ENCODE measurements around the gene NPIPA3.
"Not testable (repeated sequence)": the region's sequence is repeated elsewhere in the genome, so short reads cannot be mapped to it uniquely, and the experiment has no call there.

The NPIPA3 gene

DNA sequence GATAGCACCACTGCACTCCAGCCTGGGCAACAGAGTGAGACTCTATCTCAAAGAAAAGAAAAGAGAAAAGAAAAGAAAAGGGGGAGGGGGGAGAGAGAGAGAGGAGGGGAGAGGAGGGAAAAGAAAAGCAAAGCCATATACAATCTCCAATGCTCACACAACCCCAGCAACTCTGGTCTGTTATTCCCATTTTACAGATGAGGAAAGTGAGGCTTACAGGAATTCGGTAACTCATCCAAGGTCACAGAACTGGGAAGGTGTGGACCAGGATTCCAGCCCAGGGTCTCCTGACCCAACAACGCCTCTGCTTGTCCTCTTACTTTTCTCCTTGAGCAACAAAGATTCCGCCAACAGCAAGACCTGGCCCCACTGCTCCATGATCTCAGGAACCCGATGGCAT lies 22.1 kb upstream of the NPIPA3 start:
- no peaks in the 10 kb centered on the region for H3K27me3 ChIP-seq (ENCODE audit: insufficient read depth, low read length)
- 99% methylated on average over 4 of the region's 4 CpGs for WGBS
- H3K4me3 ChIP-seq (ENCODE audit: low read length), result no peak overlapping the region
- no peak overlapping the region for H3K9ac ChIP-seq (ENCODE audit: low read depth, low read length)
- H3K9me3 ChIP-seq (ENCODE audit: insufficient read depth, low read depth, low read length), result no peaks in the 10 kb centered on the region
- no peaks in the 10 kb centered on the region for H3K4me1 ChIP-seq (ENCODE audit: insufficient read depth, low read length)
- H3K27ac ChIP-seq (ENCODE audit: low read depth, low read length), result no peak overlapping the region
- no peaks in the 10 kb centered on the region for H3K36me3 ChIP-seq (ENCODE audit: insufficient read depth, low read length)

DNA sequence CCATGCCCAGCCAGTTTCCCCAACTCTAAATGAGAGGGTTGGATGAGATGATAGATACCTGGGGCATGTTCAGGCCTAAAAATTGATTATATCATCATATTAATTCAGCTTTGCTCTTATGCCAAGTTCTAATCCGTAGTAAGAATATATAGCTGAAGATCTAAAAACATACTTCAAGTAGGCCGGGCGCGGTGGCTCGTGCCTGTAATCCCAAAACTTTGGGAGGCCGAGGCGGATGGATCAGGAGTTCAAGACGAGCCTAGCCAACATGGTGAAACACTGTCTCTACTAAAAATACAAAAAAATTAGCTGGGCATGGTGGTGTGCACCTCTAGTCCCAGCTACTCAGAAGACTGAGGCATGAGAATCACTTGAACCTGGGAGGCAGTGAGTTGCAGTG lies 21.1 kb upstream of the NPIPA3 start:
- H3K4me3 ChIP-seq (ENCODE audit: low read length), result no peak overlapping the region
- WGBS, result 95% methylated on average over 8 of the region's 8 CpGs
- H3K36me3 ChIP-seq (ENCODE audit: insufficient read depth, low read length), result no peaks in the 10 kb centered on the region
- no peak overlapping the region for H3K9ac ChIP-seq (ENCODE audit: low read depth, low read length)
- H3K9me3 ChIP-seq (ENCODE audit: insufficient read depth, low read depth, low read length), result no peaks in the 10 kb centered on the region
- no peaks in the 10 kb centered on the region for H3K4me1 ChIP-seq (ENCODE audit: insufficient read depth, low read length)
- no peak overlapping the region for H3K27ac ChIP-seq (ENCODE audit: low read depth, low read length)
- H3K27me3 ChIP-seq (ENCODE audit: insufficient read depth, low read length), result no peaks in the 10 kb centered on the region

DNA sequence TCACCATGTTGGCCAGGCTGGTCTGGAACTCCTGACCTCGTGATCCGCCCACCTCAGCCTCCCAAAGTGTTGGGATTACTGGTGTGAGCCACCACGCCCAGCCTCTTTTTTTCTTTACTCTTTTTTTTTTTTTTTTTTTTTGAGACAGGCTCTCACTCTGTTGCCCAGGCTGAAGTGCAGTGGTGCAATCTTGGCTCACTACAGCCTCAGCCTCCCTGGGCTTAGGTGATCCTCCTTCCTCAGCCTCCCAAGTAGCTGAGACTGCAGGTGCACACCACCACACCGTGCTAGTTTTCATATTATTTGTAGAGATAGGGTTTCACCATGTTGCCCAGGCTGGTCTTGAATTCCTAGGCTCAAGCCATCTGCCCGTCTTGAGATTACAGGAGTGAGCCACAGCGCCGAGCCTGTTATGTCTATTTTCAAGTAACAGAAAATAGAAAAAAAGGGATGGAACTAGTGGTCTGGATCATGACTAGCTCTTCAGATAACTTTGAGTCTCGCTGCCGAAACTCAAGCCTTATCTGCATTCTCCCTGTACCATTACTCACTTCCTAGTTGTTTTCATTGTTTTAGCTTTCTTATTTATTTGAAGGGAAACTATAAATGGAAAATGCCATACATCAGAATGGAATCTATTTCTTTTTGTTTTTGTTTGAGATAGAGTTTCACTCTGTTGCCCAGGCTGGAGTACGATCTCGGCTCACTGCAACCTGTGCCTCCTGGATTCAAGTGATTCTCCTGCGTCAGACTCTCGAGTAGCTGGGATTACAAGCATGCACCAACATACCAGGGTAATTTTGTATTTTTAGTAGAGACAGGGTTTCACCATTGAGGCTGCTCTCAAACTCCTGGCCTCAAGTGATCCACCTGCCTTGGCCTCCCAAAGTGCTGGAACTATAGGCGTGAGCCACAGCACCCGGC lies 17.1 kb upstream of the NPIPA3 start:
- not testable (repeated sequence) for H3K4me1 ChIP-seq (ENCODE audit: insufficient read depth, low read length); H3K36me3 ChIP-seq (ENCODE audit: insufficient read depth, low read length); H3K4me3 ChIP-seq (ENCODE audit: low read length); H3K9me3 ChIP-seq (ENCODE audit: insufficient read depth, low read depth, low read length); H3K27me3 ChIP-seq (ENCODE audit: insufficient read depth, low read length); H3K27ac ChIP-seq (ENCODE audit: low read depth, low read length); H3K9ac ChIP-seq (ENCODE audit: low read depth, low read length)
- WGBS, result 91% methylated on average over 15 of the region's 15 CpGs

DNA sequence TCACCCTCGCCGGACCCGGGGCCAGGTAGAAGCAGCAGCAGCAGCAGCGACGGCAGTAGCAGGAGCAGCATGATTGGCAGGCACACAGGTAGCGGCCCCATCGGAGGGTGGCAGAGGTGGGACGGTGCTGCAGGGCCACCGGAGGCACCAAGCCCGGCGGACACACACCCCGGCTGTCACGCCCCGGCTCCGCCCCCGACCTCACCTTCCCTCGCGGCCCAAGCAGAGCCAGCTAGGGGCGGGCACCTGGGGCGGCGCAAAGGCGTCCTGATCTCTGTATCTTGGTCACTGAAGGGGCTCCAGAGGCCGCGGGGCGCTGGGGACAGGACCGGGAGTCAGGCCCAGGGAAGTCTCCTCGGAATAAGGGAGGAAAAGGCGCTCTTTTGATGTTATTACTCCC lies 9.1 kb upstream of the NPIPA3 start, which contains the start of gene PLA2G10:
Gene PLA2G10 (minus strand): TSS at position 180 of the 400 bp plus-strand sequence. CDS start 79 bp downstream, at position 101.
- H3K36me3 ChIP-seq (ENCODE audit: insufficient read depth, low read length); H3K9ac ChIP-seq (ENCODE audit: low read depth, low read length); H3K27me3 ChIP-seq (ENCODE audit: insufficient read depth, low read length); H3K27ac ChIP-seq (ENCODE audit: low read depth, low read length); H3K4me1 ChIP-seq (ENCODE audit: insufficient read depth, low read length); H3K4me3 ChIP-seq (ENCODE audit: low read length); H3K9me3 ChIP-seq (ENCODE audit: insufficient read depth, low read depth, low read length): not testable (repeated sequence)
- WGBS, result no CpG with 5 or more reads among the region's 28 CpGs

DNA sequence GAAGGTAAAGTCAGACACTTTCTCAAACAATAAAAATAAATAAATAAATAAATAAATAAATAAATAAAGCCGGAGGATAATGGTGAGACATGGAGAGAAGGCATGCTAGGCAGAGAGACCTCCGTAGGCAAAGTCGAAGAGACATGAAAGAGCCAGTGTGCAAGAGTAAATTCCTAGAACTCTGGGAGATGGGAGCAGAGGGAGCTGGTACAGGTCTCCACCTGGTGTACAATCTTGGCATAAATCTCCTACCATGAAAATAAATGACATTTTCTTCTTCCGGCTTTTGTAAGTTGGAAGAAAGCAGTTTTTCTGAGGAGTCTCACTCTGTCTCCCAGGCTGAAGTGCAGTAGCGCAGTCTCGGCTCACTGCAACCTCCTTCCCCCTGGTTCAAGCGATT lies 1.4 kb upstream of the NPIPA3 start:
- H3K4me1 ChIP-seq (ENCODE audit: insufficient read depth, low read length); H3K27ac ChIP-seq (ENCODE audit: low read depth, low read length); H3K27me3 ChIP-seq (ENCODE audit: insufficient read depth, low read length); H3K9me3 ChIP-seq (ENCODE audit: insufficient read depth, low read depth, low read length); H3K9ac ChIP-seq (ENCODE audit: low read depth, low read length); H3K36me3 ChIP-seq (ENCODE audit: insufficient read depth, low read length); H3K4me3 ChIP-seq (ENCODE audit: low read length): not testable (repeated sequence)
- WGBS, result no CpG with 5 or more reads among the region's 7 CpGs

DNA sequence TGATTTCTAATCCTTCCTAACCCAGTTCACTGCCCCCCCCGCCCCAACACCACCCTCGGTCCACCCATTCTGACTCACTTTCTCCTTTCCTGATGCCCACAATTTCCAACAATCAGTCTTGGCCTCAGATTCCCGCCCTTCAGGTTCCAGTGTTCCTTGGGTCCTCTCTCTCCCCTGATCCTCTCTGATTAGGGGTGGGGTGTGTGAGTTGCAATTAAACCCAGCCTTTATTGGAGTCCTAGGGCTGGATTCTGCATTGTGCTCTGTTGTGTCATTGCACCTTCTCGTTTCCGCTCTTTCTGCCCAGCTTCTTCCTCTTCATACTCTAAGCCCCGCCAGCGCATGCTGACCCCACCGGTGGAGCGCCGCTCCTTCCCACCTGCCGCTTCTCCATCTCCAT lies 539 bp upstream of the NPIPA3 start:
- H3K36me3 ChIP-seq (ENCODE audit: insufficient read depth, low read length); H3K27ac ChIP-seq (ENCODE audit: low read depth, low read length); H3K27me3 ChIP-seq (ENCODE audit: insufficient read depth, low read length); H3K4me3 ChIP-seq (ENCODE audit: low read length); H3K9me3 ChIP-seq (ENCODE audit: insufficient read depth, low read depth, low read length); H3K4me1 ChIP-seq (ENCODE audit: insufficient read depth, low read length); H3K9ac ChIP-seq (ENCODE audit: low read depth, low read length): not testable (repeated sequence)
- WGBS, result no CpG with 5 or more reads among the region's 11 CpGs

DNA sequence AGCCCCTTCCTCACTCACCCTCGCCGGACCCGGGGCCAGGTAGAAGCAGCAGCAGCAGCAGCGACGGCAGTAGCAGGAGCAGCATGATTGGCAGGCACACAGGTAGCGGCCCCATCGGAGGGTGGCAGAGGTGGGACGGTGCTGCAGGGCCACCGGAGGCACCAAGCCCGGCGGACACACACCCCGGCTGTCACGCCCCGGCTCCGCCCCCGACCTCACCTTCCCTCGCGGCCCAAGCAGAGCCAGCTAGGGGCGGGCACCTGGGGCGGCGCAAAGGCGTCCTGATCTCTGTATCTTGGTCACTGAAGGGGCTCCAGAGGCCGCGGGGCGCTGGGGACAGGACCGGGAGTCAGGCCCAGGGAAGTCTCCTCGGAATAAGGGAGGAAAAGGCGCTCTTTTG lies 30.0 kb downstream of the NPIPA3 start:
- H3K9ac ChIP-seq (ENCODE audit: low read depth, low read length); H3K4me3 ChIP-seq (ENCODE audit: low read length); H3K27ac ChIP-seq (ENCODE audit: low read depth, low read length); H3K27me3 ChIP-seq (ENCODE audit: insufficient read depth, low read length); H3K4me1 ChIP-seq (ENCODE audit: insufficient read depth, low read length); H3K36me3 ChIP-seq (ENCODE audit: insufficient read depth, low read length); H3K9me3 ChIP-seq (ENCODE audit: insufficient read depth, low read depth, low read length): not testable (repeated sequence)
- no CpG with 5 or more reads among the region's 28 CpGs for WGBS

DNA sequence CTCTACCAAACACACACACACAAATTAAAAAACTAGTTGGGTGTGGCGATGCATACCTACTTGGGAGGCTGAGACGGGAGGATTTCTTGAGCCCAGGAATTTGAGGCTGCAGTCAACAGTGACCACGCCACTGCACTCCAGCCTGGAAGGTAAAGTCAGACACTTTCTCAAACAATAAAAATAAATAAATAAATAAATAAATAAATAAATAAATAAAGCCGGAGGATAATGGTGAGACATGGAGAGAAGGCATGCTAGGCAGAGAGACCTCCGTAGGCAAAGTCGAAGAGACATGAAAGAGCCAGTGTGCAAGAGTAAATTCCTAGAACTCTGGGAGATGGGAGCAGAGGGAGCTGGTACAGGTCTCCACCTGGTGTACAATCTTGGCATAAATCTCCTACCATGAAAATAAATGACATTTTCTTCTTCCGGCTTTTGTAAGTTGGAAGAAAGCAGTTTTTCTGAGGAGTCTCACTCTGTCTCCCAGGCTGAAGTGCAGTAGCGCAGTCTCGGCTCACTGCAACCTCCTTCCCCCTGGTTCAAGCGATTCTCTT lies 37.7 kb downstream of the NPIPA3 start:
- not testable (repeated sequence) for H3K4me1 ChIP-seq (ENCODE audit: insufficient read depth, low read length); H3K9ac ChIP-seq (ENCODE audit: low read depth, low read length); H3K9me3 ChIP-seq (ENCODE audit: insufficient read depth, low read depth, low read length); H3K27me3 ChIP-seq (ENCODE audit: insufficient read depth, low read length); H3K27ac ChIP-seq (ENCODE audit: low read depth, low read length); H3K4me3 ChIP-seq (ENCODE audit: low read length); H3K36me3 ChIP-seq (ENCODE audit: insufficient read depth, low read length)
- no CpG with 5 or more reads among the region's 10 CpGs for WGBS

DNA sequence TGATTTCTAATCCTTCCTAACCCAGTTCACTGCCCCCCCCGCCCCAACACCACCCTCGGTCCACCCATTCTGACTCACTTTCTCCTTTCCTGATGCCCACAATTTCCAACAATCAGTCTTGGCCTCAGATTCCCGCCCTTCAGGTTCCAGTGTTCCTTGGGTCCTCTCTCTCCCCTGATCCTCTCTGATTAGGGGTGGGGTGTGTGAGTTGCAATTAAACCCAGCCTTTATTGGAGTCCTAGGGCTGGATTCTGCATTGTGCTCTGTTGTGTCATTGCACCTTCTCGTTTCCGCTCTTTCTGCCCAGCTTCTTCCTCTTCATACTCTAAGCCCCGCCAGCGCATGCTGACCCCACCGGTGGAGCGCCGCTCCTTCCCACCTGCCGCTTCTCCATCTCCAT lies 38.6 kb downstream of the NPIPA3 start:
- H3K4me1 ChIP-seq (ENCODE audit: insufficient read depth, low read length), result not testable (repeated sequence)

DNA sequence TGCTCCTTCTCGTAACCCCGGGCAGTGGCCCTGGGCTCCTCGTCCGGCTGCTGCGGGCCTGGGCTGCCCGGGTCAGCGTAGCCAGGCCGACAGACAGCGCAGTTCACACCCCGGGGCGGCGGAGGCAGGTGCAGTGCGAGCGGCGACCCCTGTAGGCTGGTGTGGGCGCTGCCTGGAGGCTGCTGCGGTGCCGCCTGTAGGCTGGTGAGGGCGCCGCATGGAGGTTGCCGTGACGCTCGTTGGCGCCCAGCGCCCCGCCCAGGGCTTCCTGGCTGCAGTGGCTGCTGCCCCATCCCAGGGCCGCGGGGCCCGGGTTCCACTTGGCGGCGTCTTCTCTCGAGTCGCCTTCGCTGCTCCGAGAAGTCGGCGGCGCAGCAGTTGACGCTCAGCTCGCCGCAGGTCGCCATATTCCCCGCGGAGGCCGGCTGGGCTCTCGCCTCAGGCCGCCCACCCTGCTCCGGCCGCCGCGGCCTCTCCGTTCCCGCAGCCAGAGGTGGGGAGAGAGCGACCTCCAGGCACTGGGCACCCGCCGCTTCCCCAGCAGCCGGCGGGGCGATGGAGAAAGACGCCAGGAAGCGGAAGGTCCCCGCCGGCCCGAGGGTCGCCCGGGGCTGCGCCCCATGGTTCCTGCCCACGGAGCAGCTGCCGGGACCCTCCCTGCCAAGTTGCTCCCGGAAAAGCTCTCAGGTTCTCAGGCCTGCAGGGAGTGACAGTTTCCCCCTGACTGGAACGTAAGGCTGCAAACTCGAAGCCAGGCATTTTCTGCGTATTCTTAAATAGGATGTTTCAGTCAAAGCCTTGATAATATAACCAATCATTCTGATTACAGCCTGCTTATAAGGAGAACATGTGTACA lies 39.3 kb downstream of the NPIPA3 start, which contains the start of gene NPIPA2:
Gene NPIPA2 (plus strand): TSS at position 261 of the 856 bp plus-strand sequence. CDS start 5,533 bp downstream, outside the sequence.
- H3K9ac ChIP-seq (ENCODE audit: low read depth, low read length); H3K27ac ChIP-seq (ENCODE audit: low read depth, low read length); H3K36me3 ChIP-seq (ENCODE audit: insufficient read depth, low read length); H3K4me3 ChIP-seq (ENCODE audit: low read length); H3K27me3 ChIP-seq (ENCODE audit: insufficient read depth, low read length); H3K4me1 ChIP-seq (ENCODE audit: insufficient read depth, low read length); H3K9me3 ChIP-seq (ENCODE audit: insufficient read depth, low read depth, low read length): not testable (repeated sequence)
- no CpG with 5 or more reads among the region's 73 CpGs for WGBS

More for the DNA sequence above, 38.6 kb downstream of the NPIPA3 start:
- no CpG with 5 or more reads among the region's 11 CpGs for WGBS
- H3K27me3 ChIP-seq (ENCODE audit: insufficient read depth, low read length); H3K9ac ChIP-seq (ENCODE audit: low read depth, low read length); H3K4me3 ChIP-seq (ENCODE audit: low read length); H3K9me3 ChIP-seq (ENCODE audit: insufficient read depth, low read depth, low read length); H3K27ac ChIP-seq (ENCODE audit: low read depth, low read length); H3K36me3 ChIP-seq (ENCODE audit: insufficient read depth, low read length): not testable (repeated sequence)

DNA sequence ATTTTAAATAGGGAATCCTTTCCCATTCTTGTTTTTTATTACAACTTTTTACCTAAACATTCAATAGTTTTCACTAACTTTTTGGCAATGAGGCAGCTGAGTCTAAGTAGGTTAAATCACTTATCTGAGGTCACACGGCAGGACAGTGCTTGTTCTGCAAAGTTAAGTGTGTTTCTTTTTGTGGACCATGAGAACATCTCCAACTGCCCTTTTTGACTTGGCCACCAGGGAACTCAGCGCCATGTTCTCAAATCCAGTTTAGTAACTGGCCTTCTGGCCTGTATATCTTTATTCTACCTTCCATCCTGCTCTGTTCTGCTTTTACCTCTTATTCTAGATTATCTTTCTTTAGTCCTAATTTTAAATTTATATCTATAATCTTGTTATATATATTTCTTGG lies 70.4 kb downstream of the NPIPA3 start:
- not testable (repeated sequence) for H3K36me3 ChIP-seq (ENCODE audit: insufficient read depth, low read length); H3K9ac ChIP-seq (ENCODE audit: low read depth, low read length); H3K27me3 ChIP-seq (ENCODE audit: insufficient read depth, low read length); H3K27ac ChIP-seq (ENCODE audit: low read depth, low read length); H3K9me3 ChIP-seq (ENCODE audit: insufficient read depth, low read depth, low read length); H3K4me3 ChIP-seq (ENCODE audit: low read length); H3K4me1 ChIP-seq (ENCODE audit: insufficient read depth, low read length)
- WGBS, result no CpG with 5 or more reads among the region's 2 CpGs
